Measurements from ENCODE around the gene HYAL3. TPM values are rescaled to one million over a fixed set of nuclear protein-coding genes. Genes with fewer than 3 reads are reported as not detected.
A peak's percentile ranks its signal among the peaks of the same experiment; 100 is the strongest.
"Not testable (repeated sequence)": the region's sequence is repeated elsewhere in the genome, so short reads cannot be mapped to it uniquely, and the experiment has no call there.

The HYAL3 gene
- total and polyA plus RNA-seq, 2 donors (not counting 1 experiment from before 2014, with no cell fraction given), result 3.2 to 7.4 TPM

GRCh38 chr3:50263478-50264382 lies 35.5 kb downstream of the HYAL3 start:
- H3K36me3 ChIP-seq (ENCODE audit: control insufficient read depth, insufficient read depth, low read length), result peaks cover 2% of the 10 kb centered on the region
- no peaks in the 10 kb centered on the region for H3K9me3 ChIP-seq (ENCODE audit: control insufficient read depth, insufficient read depth, low read depth, low read length)
- no peaks in the 10 kb centered on the region for H3K27me3 ChIP-seq (ENCODE audit: control insufficient read depth, insufficient read depth, low read length)
- peak in 1 of 2 donors; percentile 40 for DNase-seq (ENCODE audit: low read depth in 2 of 2)
- H3K79me2 ChIP-seq (ENCODE audit: control insufficient read depth, insufficient read depth, low read length), result no peaks in the 10 kb centered on the region
- H3K4me3 ChIP-seq (replicated peaks in 1 of 4; ENCODE audit: control extremely low read depth in 1 of 4, insufficient read depth in 1 of 4, low read depth in 3 of 4, low read length in 4 of 4), result no peak overlapping the region
- TF ChIP-seq EZH2 (IDR thresholded peaks at IDR 0.05; ENCODE audit: low read length, missing control alignments) (no peak), CTCF (conservative IDR thresholded peaks at IDR 0.05 in 1 of 2, IDR thresholded peaks at IDR 0.05 in 1 of 2; ENCODE audit: low read depth in 1 of 2, low read length in 2 of 2) (no peak)
- H3K4me1 ChIP-seq (ENCODE audit: control insufficient read depth, extremely low read depth, insufficient read depth, low read length), result peaks cover 47% of the 10 kb centered on the region
- peak overlapping the region; percentile 23 for H3K27ac ChIP-seq (ENCODE audit: insufficient read depth, low read length)
- no peak overlapping the region for H3K9ac ChIP-seq (ENCODE audit: insufficient read depth, low read length)
- H2AFZ ChIP-seq (ENCODE audit: low read length), result no peak overlapping the region
- H3K4me2 ChIP-seq (ENCODE audit: extremely low read depth, insufficient read depth, low read length), result peak overlapping the region; percentile 7
- no peaks in the 10 kb centered on the region for H4K20me1 ChIP-seq (ENCODE audit: control insufficient read depth, extremely low read depth, insufficient read depth, low read length)

- Histone ChIP-seq H4K20me1 (ENCODE audit: control insufficient read depth, extremely low read depth, insufficient read depth, low read length) (no peaks in the 10 kb centered on the region), H3K79me2 (ENCODE audit: control insufficient read depth, insufficient read depth, low read length) (no peaks in the 10 kb centered on the region), H3K36me3 (ENCODE audit: control insufficient read depth, insufficient read depth, low read length) (peaks cover 5% of the 10 kb centered on the region), H3K4me1 (ENCODE audit: control insufficient read depth, extremely low read depth, insufficient read depth, low read length) (peaks cover 38% of the 10 kb centered on the region), H2AFZ (ENCODE audit: low read length) (no peak overlapping the region), H3K9ac (ENCODE audit: insufficient read depth, low read length) (no peak overlapping the region), H3K9me3 (ENCODE audit: control insufficient read depth, insufficient read depth, low read depth, low read length) (no peaks in the 10 kb centered on the region), H3K27ac (ENCODE audit: insufficient read depth, low read length) (no peak overlapping the region), H3K27me3 (ENCODE audit: control insufficient read depth, insufficient read depth, low read length) (no peaks in the 10 kb centered on the region), H3K4me2 (ENCODE audit: extremely low read depth, insufficient read depth, low read length) (no peak overlapping the region), H3K4me3 (replicated peaks in 1 of 4; ENCODE audit: control extremely low read depth in 1 of 4, insufficient read depth in 1 of 4, low read depth in 3 of 4, low read length in 4 of 4) (no peak overlapping the region)
- DNase-seq (ENCODE audit: low read depth in 2 of 2), result no peak
- TF ChIP-seq CTCF (conservative IDR thresholded peaks at IDR 0.05 in 1 of 2, IDR thresholded peaks at IDR 0.05 in 1 of 2; ENCODE audit: low read depth in 1 of 2, low read length in 2 of 2) (no peak), EZH2 (IDR thresholded peaks at IDR 0.05; ENCODE audit: low read length, missing control alignments) (no peak)
Observed at GRCh38 chr3:50262778-50263177, 36.4 kb downstream of the HYAL3 start.

GRCh38 chr3:50262200-50262599 lies 37.0 kb downstream of the HYAL3 start:
- not testable (repeated sequence) for H3K4me3 ChIP-seq (replicated peaks in 1 of 4; ENCODE audit: control extremely low read depth in 1 of 4, insufficient read depth in 1 of 4, low read depth in 3 of 4, low read length in 4 of 4); H3K9me3 ChIP-seq (ENCODE audit: control insufficient read depth, insufficient read depth, low read depth, low read length); H3K9ac ChIP-seq (ENCODE audit: insufficient read depth, low read length); H3K79me2 ChIP-seq (ENCODE audit: control insufficient read depth, insufficient read depth, low read length); H3K27me3 ChIP-seq (ENCODE audit: control insufficient read depth, insufficient read depth, low read length); H2AFZ ChIP-seq (ENCODE audit: low read length); H3K36me3 ChIP-seq (ENCODE audit: control insufficient read depth, insufficient read depth, low read length); H3K27ac ChIP-seq (ENCODE audit: insufficient read depth, low read length); H4K20me1 ChIP-seq (ENCODE audit: control insufficient read depth, extremely low read depth, insufficient read depth, low read length); DNase-seq (ENCODE audit: low read depth in 2 of 2); H3K4me2 ChIP-seq (ENCODE audit: extremely low read depth, insufficient read depth, low read length)
- H3K4me1 ChIP-seq (ENCODE audit: control insufficient read depth, extremely low read depth, insufficient read depth, low read length), result peaks cover 35% of the 10 kb centered on the region

Measured in fibroblast of lung (primary cell).